Transverse colon (tissue), 4 donors: ENCODE data around the gene PTPRE.

ENCODE experiments used
- CTCF ChIP-seq, 5 experiments: fragments of 200-600 bp in 3 of 5; fragments of 450-650 bp in 2 of 5; sonication (generic) in 3 of 5; IDR thresholded peaks; 1 replicate in 2 of 5; 2 replicates in 3 of 5; pipeline ENCODE4 v1.5.1; 2016 to 2017; ENCODE audit warnings: antibody characterized with exemption in 5 of 5, inconsistent platforms in 3 of 5, mild to moderate bottlenecking in 2 of 5, moderate library complexity in 1 of 5
- POLR2AphosphoS5 ChIP-seq, 3 donors: sonication (generic); formaldehyde crosslinking; IDR thresholded peaks; one replicate each; pipeline ENCODE4 v1.6.1; 2016; ENCODE audit warnings: antibody characterized with exemption in 3 of 3

- peak; percentile 66 to 95 (median 93) for TF ChIP-seq POLR2AphosphoS5 (IDR thresholded peaks at IDR 0.05)
- no peak for TF ChIP-seq CTCF (IDR thresholded peaks at IDR 0.05)
Observed at GRCh38 chr10:127888521-127889312, 18.2 kb upstream of the PTPRE start.
